Activated naive CD4-positive, alpha-beta T cell treated with anti-CD3 and anti-CD28 coated beads, Interleukin-2, amount 50 U/mL, for 72 hours (primary cell): ENCODE results near the gene CALD1. TPM values are rescaled to one million over a fixed set of nuclear protein-coding genes. Genes with fewer than 3 reads are reported as not detected.
A peak's percentile ranks its signal among the peaks of the same experiment; 100 is the strongest.

Experiments used
- ATAC-seq, 2 donors: fragments of 150-1000 bp; cut with Tn5 transposase; 2 replicates each; pipeline ENCODE4 v1.10.0; 2021; ENCODE audit warnings: mild to moderate bottlenecking in 2 of 2, moderate library complexity in 2 of 2
- DNase-seq, 2 donors: peaks; one replicate each; pipeline ENCODE4 v3.0.0; 2021 to 2022; ENCODE audit warnings: low spot score in 2 of 2
- H3K27ac Mint-ChIP-seq, 2 donors: one replicate each; pipeline ENCODE4 v1.8.0; 2022; ENCODE audit warnings: mild to moderate bottlenecking in 2 of 2, mixed read lengths in 2 of 2
- H3K36me3 Mint-ChIP-seq, 2 donors: one replicate each; pipeline ENCODE4 v1.8.0; 2022; ENCODE audit warnings: mixed read lengths in 2 of 2
- H3K9me3 Mint-ChIP-seq, 2 donors: one replicate each; pipeline ENCODE4 v1.8.0; 2022; ENCODE audit warnings: mixed read lengths in 2 of 2
- total RNA-seq, 2 donors: library from RNA; stranded (reverse); gene quantifications; one replicate each; pipeline ENCODE4 v1.2.3, GENCODE V29; 2022

Gene CALD1
- total RNA-seq, 2 donors from 2014 or later, result 5.9 to 15.4 TPM

- no peak for DNase-seq
- H3K27ac Mint-ChIP-seq, result peak overlapping the region; percentile 80 to 86
- H3K9me3 Mint-ChIP-seq, result no peaks in the 10 kb centered on the region
- ATAC-seq, result peak; percentile 44 to 62
- H3K36me3 Mint-ChIP-seq, result peaks cover 0 to 43% of the 10 kb centered on the region in 2 donors
Observed at GRCh38 chr7:134995239-134996096, 216.0 kb downstream of the CALD1 start.

- no peak for ATAC-seq
- H3K27ac Mint-ChIP-seq, result peak overlapping the region; percentile 7 to 80
- H3K9me3 Mint-ChIP-seq, result no peaks in the 10 kb centered on the region
Observed at GRCh38 chr7:134996097-134996550, 216.7 kb downstream of the CALD1 start.

GRCh38 chr7:134997214-134997885 lies 217.9 kb downstream of the CALD1 start:
- DNase-seq (no peak), ATAC-seq (no peak)
- Mint-ChIP-seq H3K36me3 (peaks cover 0 to 29% of the 10 kb centered on the region in 2 donors), H3K9me3 (peaks cover 0 to 2% of the 10 kb centered on the region in 2 donors), H3K27ac (no peak overlapping the region)

More at GRCh38 chr7:134996097-134996550, 216.7 kb downstream of the CALD1 start:
- no peak for DNase-seq
- H3K36me3 Mint-ChIP-seq, result peaks cover 0 to 38% of the 10 kb centered on the region in 2 donors

DNA sequence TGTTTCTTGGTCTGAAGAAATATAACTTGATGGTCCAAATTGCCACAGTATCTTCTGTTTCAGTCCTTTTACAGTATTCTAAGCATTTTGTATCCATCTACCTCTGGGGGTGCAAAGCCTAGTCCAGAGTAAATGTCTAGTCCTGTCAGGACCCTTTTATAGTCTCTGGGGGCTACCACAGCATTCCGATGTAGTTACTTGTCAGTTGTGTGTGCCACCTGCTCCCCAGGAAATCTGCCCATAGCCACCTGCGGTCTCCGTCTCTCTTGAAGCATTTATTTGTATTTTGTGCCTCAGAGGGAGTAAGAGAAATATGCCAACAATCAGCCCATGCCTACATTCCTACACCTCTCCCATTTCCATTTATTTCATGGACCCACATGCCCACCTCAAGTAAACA lies 219.7 kb downstream of the CALD1 start:
- peaks cover 0 to 2% of the 10 kb centered on the region in 2 donors for H3K9me3 Mint-ChIP-seq
- H3K27ac Mint-ChIP-seq, result no peak overlapping the region
- ATAC-seq (no peak), DNase-seq (no peak)
- H3K36me3 Mint-ChIP-seq, result peaks cover 0 to 25% of the 10 kb centered on the region in 2 donors

- H3K27ac Mint-ChIP-seq, result no peak overlapping the region
- no peak for DNase-seq
- H3K36me3 Mint-ChIP-seq, result peaks cover 2 to 10% of the 10 kb centered on the region in 2 donors
- ATAC-seq, result no peak
- peaks cover 0 to 3% of the 10 kb centered on the region in 2 donors for H3K9me3 Mint-ChIP-seq
Observed at GRCh38 chr7:135001390-135002165, 222.1 kb downstream of the CALD1 start.

DNA sequence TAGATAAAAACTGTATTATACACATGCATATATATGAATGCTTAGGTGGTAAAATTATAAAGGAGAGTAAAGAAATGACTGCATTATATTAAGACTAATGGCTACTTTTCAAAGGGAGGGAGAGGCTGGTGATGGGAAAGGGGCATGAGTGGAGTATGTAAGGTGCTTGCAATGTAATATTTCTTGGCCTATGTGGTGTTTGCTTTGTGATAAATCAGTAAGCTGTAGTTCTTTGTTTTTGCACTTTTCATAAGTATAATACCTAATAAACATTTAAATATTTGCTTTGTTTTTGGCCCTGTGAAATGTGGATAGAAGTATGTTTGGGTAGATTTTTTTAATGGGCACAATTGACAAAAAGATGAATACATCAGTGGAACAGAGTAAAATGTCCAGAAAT lies 232.8 kb downstream of the CALD1 start:
- Mint-ChIP-seq H3K36me3 (no peaks in the 10 kb centered on the region), H3K27ac (no peak overlapping the region), H3K9me3 (no peaks in the 10 kb centered on the region)
- ATAC-seq, result no peak
- no peak for DNase-seq

Other genes starting within 250 kb of the CALD1 start
- gene AKR1B15, start 230.5 kb upstream of the CALD1 start, total RNA-seq, result not detected
- gene BPGM, start 132.8 kb upstream of the CALD1 start, total RNA-seq, result 10 to 100 TPM; 14.4 to 28.6 TPM
- gene AGBL3, start 206.9 kb downstream of the CALD1 start, total RNA-seq, result 1 to 10 TPM; 2.3 to 2.4 TPM